IMR-90 (cell line): Measurements from ENCODE around the gene IGDCC3. TPM values are rescaled to one million over a fixed set of nuclear protein-coding genes. Genes with fewer than 3 reads are reported as not detected.
A peak's percentile ranks its signal among the peaks of the same experiment; 100 is the strongest.

Experiments
- ATAC-seq: fragments of 200-7000 bp; cut with Tn5 transposase; 2 replicates; pipeline ENCODE4 v1.9.1; 2020; ENCODE audit warnings: low read depth, mild to moderate bottlenecking, moderate library complexity
- BruUV-seq: library from RNA; stranded (reverse); fragments of 400-500 nt; replicated peaks from 2 replicates; lab custom pipeline; 2021; lab: Mats Ljungman, UMichigan
- CTCF ChIA-PET: fragments of 300-600 bp; formaldehyde crosslinking; extraction: SDS; loops from one replicate; lab custom pipeline; 2021; ENCODE audit warnings: antibody characterized with exemption; lab: Yijun Ruan, JAX
- POLR2A ChIA-PET: fragments of 300-600 bp; sonication (Branson Sonifier 250); formaldehyde crosslinking; loops from one replicate; lab custom pipeline; 2022; ENCODE audit warnings: antibody characterized with exemption; ENCODE audit not compliant: unreplicated experiment; lab: Charles Lee
- DNase-seq: peaks from one replicate; pipeline ENCODE4 v3.0.0; 2013
- H2AFZ ChIP-seq: replicated peaks from 2 replicates; pipeline ENCODE3; 2013; ENCODE audit warnings: low read length, mild to moderate bottlenecking; ENCODE audit not compliant: poor library complexity
- H2AK5ac ChIP-seq: 2 replicates; pipeline ENCODE4 v1.6.1; 2013; ENCODE audit warnings: low read depth, low read length, inconsistent platforms
- H2AK9ac ChIP-seq: replicated peaks from 2 replicates; pipeline ENCODE3; 2013; ENCODE audit warnings: mild to moderate bottlenecking, low read depth, low read length, moderate library complexity; ENCODE audit not compliant: poor library complexity
- H2BK120ac ChIP-seq: 2 replicates; pipeline ENCODE4 v1.6.1; 2013; ENCODE audit warnings: low read depth, low read length, inconsistent platforms
- H2BK15ac ChIP-seq: 3 replicates; pipeline ENCODE4 v1.6.1; 2013; ENCODE audit warnings: low read depth, low read length, inconsistent platforms
- H2BK20ac ChIP-seq: 2 replicates; pipeline ENCODE4 v1.6.1; 2013; ENCODE audit warnings: low read depth, mild to moderate bottlenecking, inconsistent platforms, low read length, moderate library complexity
- H2BK5ac ChIP-seq: 2 replicates; pipeline ENCODE4 v1.6.1; 2013; ENCODE audit warnings: mild to moderate bottlenecking, low read depth, low read length, inconsistent platforms; ENCODE audit not compliant: poor library complexity, severe bottlenecking
- H3K14ac ChIP-seq: replicated peaks from 2 replicates; pipeline ENCODE4 v1.6.1; 2013; ENCODE audit warnings: low read depth, low read length, inconsistent platforms
- H3K18ac ChIP-seq: 2 replicates; pipeline ENCODE4 v1.6.1; 2013; ENCODE audit warnings: low read depth, low read length, control low read depth
- H3K23ac ChIP-seq: 2 replicates; pipeline ENCODE4 v1.6.1; 2013; ENCODE audit warnings: low read depth, low read length, inconsistent platforms
- H3K27ac ChIP-seq: 2 replicates; pipeline ENCODE4 v1.5.1; 2013; ENCODE audit warnings: mild to moderate bottlenecking, control low read depth, low read length; ENCODE audit not compliant: insufficient read depth
- H3K27me3 ChIP-seq: 2 replicates; pipeline ENCODE4 v1.6.1; 2013; ENCODE audit warnings: low read length; ENCODE audit not compliant: control insufficient read depth, insufficient read depth
- H3K36me3 ChIP-seq: 2 replicates; pipeline ENCODE4 v1.6.1; 2013; ENCODE audit warnings: low read length, mixed read lengths; ENCODE audit not compliant: control insufficient read depth, insufficient read depth
- H3K4ac ChIP-seq: 2 replicates; pipeline ENCODE4 v1.6.1; 2013; ENCODE audit warnings: low read depth, low read length, inconsistent platforms
- H3K4me1 ChIP-seq: 2 replicates; pipeline ENCODE4 v1.6.1; 2013; ENCODE audit warnings: low read length, mixed read lengths; ENCODE audit not compliant: control insufficient read depth, insufficient read depth
- H3K4me2 ChIP-seq: 2 replicates; pipeline ENCODE4 v1.6.1; 2013; ENCODE audit warnings: low read depth, mild to moderate bottlenecking, control low read depth, low read length, moderate library complexity
- H3K4me3 ChIP-seq: 2 replicates; pipeline ENCODE4 v1.5.1; 2013; ENCODE audit warnings: low read depth, mild to moderate bottlenecking, control low read depth, low read length, moderate library complexity; ENCODE audit not compliant: insufficient read depth
- H3K56ac ChIP-seq: 2 replicates; pipeline ENCODE4 v1.6.1; 2013; ENCODE audit warnings: low read length, inconsistent platforms; ENCODE audit not compliant: insufficient read depth; ENCODE audit errors: extremely low read depth
- H3K79me1 ChIP-seq, 2 experiments: 2 replicates each; pipeline ENCODE4 v1.6.1; 2013; ENCODE audit warnings: low read length in 2 of 2, inconsistent platforms in 1 of 2, low read depth in 1 of 2
- H3K9ac ChIP-seq: 2 replicates; pipeline ENCODE4 v1.6.1; 2013; ENCODE audit warnings: low read depth, low read length, control low read depth
- H3K9me1 ChIP-seq: 2 replicates; pipeline ENCODE4 v1.6.1; 2013; ENCODE audit warnings: low read length, inconsistent platforms; ENCODE audit not compliant: insufficient read depth
- H3K9me3 ChIP-seq: 2 replicates; pipeline ENCODE4 v1.6.1; 2013; ENCODE audit warnings: low read length; ENCODE audit not compliant: control insufficient read depth, insufficient read depth
- H4K20me1 ChIP-seq: 2 replicates; pipeline ENCODE4 v1.6.1; 2013; ENCODE audit warnings: low read length, inconsistent platforms; ENCODE audit not compliant: insufficient read depth
- H4K5ac ChIP-seq: 2 replicates; pipeline ENCODE4 v1.6.1; 2013; ENCODE audit warnings: mild to moderate bottlenecking, low read depth, low read length, control low read depth
- H4K8ac ChIP-seq, 2 experiments: 2 replicates each; pipeline ENCODE4 v1.6.1; 2013; ENCODE audit warnings: low read depth in 2 of 2, low read length in 2 of 2, control low read depth in 1 of 2, inconsistent platforms in 1 of 2
- H4K91ac ChIP-seq: 2 replicates; pipeline ENCODE4 v1.6.1; 2013; ENCODE audit warnings: low read depth, low read length, inconsistent platforms; ENCODE audit not compliant: insufficient read depth
- CEBPB ChIP-seq: IDR thresholded peaks from 2 replicates; pipeline ENCODE4 v1.6.1; 2012; ENCODE audit warnings: low read depth, low read length, improper control_type of control experiment
- CTCF ChIP-seq: conservative IDR thresholded peaks from 2 replicates; pipeline ENCODE4 v1.5.1; 2012; ENCODE audit warnings: mild to moderate bottlenecking, low read depth, low read length, improper control_type of control experiment
- ELK1 ChIP-seq: fragments of 150-350 bp; IDR thresholded peaks from 2 replicates; pipeline ENCODE4 v1.6.1; 2016; ENCODE audit warnings: low read depth, mild to moderate bottlenecking, low read length, moderate library complexity, borderline replicate concordance
- MAZ ChIP-seq: IDR thresholded peaks from 2 replicates; pipeline ENCODE4 v1.6.1; 2012; ENCODE audit warnings: low read depth, mild to moderate bottlenecking, low read length, improper control_type of control experiment, moderate library complexity, borderline replicate concordance
- MXI1 ChIP-seq: IDR thresholded peaks from 2 replicates; pipeline ENCODE4 v1.6.1; 2012; ENCODE audit warnings: low read depth, mild to moderate bottlenecking, low read length, moderate library complexity, borderline replicate concordance
- NFE2L2 ChIP-seq: fragments of 150-350 bp; IDR thresholded peaks from 2 replicates; pipeline ENCODE4 v1.6.1; 2016; ENCODE audit warnings: low read depth, mild to moderate bottlenecking, low read length
- RCOR1 ChIP-seq: IDR thresholded peaks from 2 replicates; pipeline ENCODE4 v1.6.1; 2012; ENCODE audit warnings: mild to moderate bottlenecking, low read length, improper control_type of control experiment; ENCODE audit not compliant: insufficient replicate concordance
- SMC3 ChIP-seq: fragments of 150-350 bp; IDR thresholded peaks from 2 replicates; pipeline ENCODE4 v1.6.1; 2016; ENCODE audit warnings: low read depth, mild to moderate bottlenecking, antibody characterized with exemption, low read length, moderate library complexity
- WGBS, 2 experiments: methylation state at CpG; one replicate each; pipeline versions ENCODE4 v1.1.5 to v1.1.7; 2013; ENCODE audit warnings: missing lambda C conversion rate in 2 of 2; ENCODE audit not compliant: insufficient read length in 1 of 2; ENCODE audit errors: extremely low coverage in 2 of 2; 5-methylcytosine and 5-hydroxymethylcytosine counted together
- dilution Hi-C: fragments of 300-500 bp; cut with HindIII; formaldehyde crosslinking; loops from one replicate; pipeline ENCODE4 v1.14.3; 2018; ENCODE audit warnings: low sequenced_read_pairs; ENCODE audit not compliant: unreplicated experiment
- in situ Hi-C: fragments of 300-500 bp; cut with MboI; formaldehyde crosslinking; loops from 3 replicates; pipeline ENCODE4 v1.14.3; 2019; ENCODE audit warnings: low sequenced_read_pairs, inconsistent platforms, mixed read lengths
- intact Hi-C: fragments of 100-400 bp; cut with micrococcal nuclease; formaldehyde crosslinking; loops from 2 replicates; pipeline ENCODE4 v1.10.0; 2022
- polyA plus RNA-seq, 3 experiments: library from polyadenylated mRNA; depleted of rRNA; stranded (reverse); fragments of >200 nt; gene quantifications; 2 replicates each; pipeline ENCODE4 v1.2.3, GENCODE V29; 2012; ENCODE audit warnings: low replicate concordance in 1 of 3
- total RNA-seq: library from RNA; depleted of rRNA; stranded (reverse); fragments of >200 nt; gene quantifications from 2 replicates; pipeline ENCODE4 v1.2.3, GENCODE V29; 2012

Gene IGDCC3
- total and polyA plus RNA-seq, 2 of the 4 experiments (the other 2 are of a cell fraction) = 0.18 to 0.19 TPM

- Histone ChIP-seq H4K5ac (peak within 1 kb of the TSS; percentile 76), H3K9me1 (peaks cover 3% of the 10 kb centered on the region; the same call in 1 of the 2 replicates), H3K27me3 (peaks cover 5% of the 10 kb centered on the region), H3K4me3 (peak within 1 kb of the TSS; percentile 84), H2AK5ac (peak within 1 kb of the TSS; percentile 6), H3K56ac (no peak within 1 kb of the TSS), H3K4me2 (peak within 1 kb of the TSS; percentile 94), H3K27ac (peak within 1 kb of the TSS; percentile 14), H2BK20ac (no peak within 1 kb of the TSS), H3K4me1 (peaks cover 11% of the 10 kb centered on the region), H3K18ac (peak within 1 kb of the TSS; percentile 78), H4K8ac (peak within 1 kb of the TSS; percentile 52 to 73), H3K4ac (peak within 1 kb of the TSS; percentile 42), H3K23ac (peak within 1 kb of the TSS; percentile 80), H3K36me3 (no peaks in the 10 kb centered on the region), H2BK15ac (no peak within 1 kb of the TSS), H3K79me1 (peaks cover 0 to 19% of the 10 kb centered on the region in 2 experiments; a peak in 3 of 4 replicates), H3K9me3 (no peaks in the 10 kb centered on the region), H2BK120ac (no peak within 1 kb of the TSS; the same call in none of the 2 replicates), H2AK9ac (peak within 1 kb of the TSS; percentile 56), H3K9ac (peak within 1 kb of the TSS; percentile 69), H4K91ac (peak within 1 kb of the TSS; percentile 18), H4K20me1 (no peaks in the 10 kb centered on the region), H2AFZ (peak within 1 kb of the TSS; percentile 98), H3K14ac (peak within 1 kb of the TSS; percentile 37), H2BK5ac (peak within 1 kb of the TSS; percentile 48)
- dilution Hi-C loops (no loop called here), in situ Hi-C loops (no loop called here), intact Hi-C loops (no loop called here)
- ATAC-seq (peak; percentile 95), DNase-seq (peak; percentile 72)
- ChIA-PET CTCF (interaction anchor here (0.7 to 1.7 kb wide), 2 partner anchors 16 to 291 kb away, joined by 3 to 10 read pairs; no protein-coding TSS in a partner anchor), POLR2A (interaction anchor here (2.0 kb wide), 1 partner anchor 18 kb away, joined by 6 read pairs; the partner anchor contains the start of gene RNU5B-1)
- 0% methylated on average over 36 of the region's 62 CpGs; no CpG with 5 or more reads in 1 of the 2 experiments for WGBS, 2 experiments
- peak; percentile 42 for TF ChIP-seq CTCF
- TF ChIP-seq NFE2L2 = no peak
- peak; percentile 59; the same call in 1 of the 2 replicates for TF ChIP-seq MAZ
- TF ChIP-seq CEBPB = no peak
- TF ChIP-seq ELK1 = no peak
- 0 out of 2 replicates have a peak, but pooled peaks have one; percentile 22 for TF ChIP-seq SMC3
- peak; percentile 5 for TF ChIP-seq RCOR1
- peak; percentile 31; the same call in 1 of the 2 replicates for TF ChIP-seq MXI1
- BruUV-seq = no TSS peak
Measured at GRCh38 chr15:65286704-65287519, 90.9 kb downstream of the IGDCC3 start, which contains the start of gene PARP16. PARP16 (minus strand) TSS chr15:65286883; CDS start chr15:65286426, 457 bp downstream.
